Body of pancreas (tissue), 4 donors: ENCODE measurements around the gene CFB. TPM values are rescaled to one million over a fixed set of nuclear protein-coding genes. Genes with fewer than 3 reads are reported as not detected.

Experiments
- ATAC-seq: fragments of 150-250 bp; one replicate; pipeline ENCODE4 v1.9.1; 2016
- DNase-seq, 4 donors: peaks; one replicate each; pipeline ENCODE4 v3.0.0-alpha.2; 2019
- H3K27ac ChIP-seq, 4 donors: fragments of 200-600 bp; sonication (generic); 1 replicate in 3 of 4; 2 replicates in 1 of 4; pipeline versions ENCODE4 v1.5.1 to v1.6.1; 2016 to 2019; ENCODE audit warnings: mild to moderate bottlenecking in 1 of 4, mixed read lengths in 1 of 4, moderate library complexity in 1 of 4
- H3K27me3 ChIP-seq, 2 donors: fragments of 200-600 bp; sonication (generic); one replicate each; pipeline ENCODE4 v1.6.0; 2016; ENCODE audit warnings: mild to moderate bottlenecking in 1 of 2
- H3K36me3 ChIP-seq, 2 donors: fragments of 200-600 bp; sonication (generic); replicated peaks in 1 of 2; 2 replicates each; pipeline ENCODE4 v1.5.1; 2016; ENCODE audit warnings: low read depth in 2 of 2; ENCODE audit not compliant: insufficient read depth in 1 of 2
- H3K4me1 ChIP-seq: fragments of 200-600 bp; sonication (generic); one replicate; pipeline ENCODE4 v1.6.0; 2016
- H3K4me3 ChIP-seq, 2 donors: fragments of 200-600 bp; sonication (generic); 1 replicate in 1 of 2; 2 replicates in 1 of 2; pipeline ENCODE4 v1.5.1; 2016 to 2019
- H3K9me3 ChIP-seq, 3 donors: fragments of 200-600 bp; sonication (generic); 1 replicate in 2 of 3; 2 replicates in 1 of 3; pipeline ENCODE4 v1.5.1; 2016
- CTCF ChIP-seq, 7 experiments: fragments of 450-650 bp in 4 of 7; fragments of 200-600 bp in 3 of 7; sonication (generic) in 3 of 7; IDR thresholded peaks; one replicate each; pipeline ENCODE4 v1.5.1; 2016 to 2019; ENCODE audit warnings: antibody characterized with exemption in 7 of 7
- POLR2A ChIP-seq, 3 donors: fragments of 450-650 bp; IDR thresholded peaks; one replicate each; pipeline ENCODE4 v1.6.1; 2016; ENCODE audit warnings: antibody characterized with exemption in 3 of 3, mild to moderate bottlenecking in 2 of 3
- WGBS, 2 donors: methylation state at CpG; one replicate each; pipeline ENCODE4 v1.1.5; 2017; 5-methylcytosine and 5-hydroxymethylcytosine counted together
- intact Hi-C: fragments of 100-400 bp; cut with DNase I; formaldehyde crosslinking; loops from one replicate; pipeline ENCODE4 v1.15.1; 2023
- total RNA-seq, 2 donors: library from RNA; depleted of rRNA; stranded (reverse); fragments of >200 nt; gene quantifications; one replicate each; pipeline ENCODE4 v1.1.0, GENCODE V29; 2016

CFB gene
- total RNA-seq, 2 donors from 2014 or later: 21.0 to 33.9 TPM

GRCh38 chr6:31956796-31957195 lies 10.9 kb downstream of the CFB start:
- Histone ChIP-seq H3K4me1 (peaks cover 22% of the 10 kb centered on the region), H3K4me3 (no peak overlapping the region), H3K27me3 (no peaks in the 10 kb centered on the region), H3K27ac (no peak overlapping the region), H3K36me3 (peaks cover 8 to 25% of the 10 kb centered on the region in 2 donors), H3K9me3 (no peaks in the 10 kb centered on the region)
- TF ChIP-seq CTCF (IDR thresholded peaks at IDR 0.05): no peak
- TF ChIP-seq POLR2A (IDR thresholded peaks at IDR 0.05): no peak
- WGBS, 2 donors: 83 to 93% methylated on average over 3 of the region's 3 CpGs
- intact Hi-C loops: no loop called here
- no peak for DNase-seq
- no peak for ATAC-seq

- WGBS, 2 donors: 7 to 9% methylated on average over 11 of the region's 11 CpGs
- intact Hi-C loops: no loop called here
Measured at GRCh38 chr6:31958412-31958740, 12.5 kb downstream of the CFB start.

GRCh38 chr6:31958741-31959739 lies 13.1 kb downstream of the CFB start, which contains the start of the genes NELFE and SKIC2:
Gene NELFE (minus strand): TSS chr6:31958971. CDS start chr6:31958446, 525 bp downstream.
Gene SKIC2 (plus strand): TSS chr6:31959175. CDS start chr6:31959193, 18 bp downstream.
- peak; percentile 98 to 99 (median 98) for DNase-seq
- intact Hi-C loops: no loop called here
- peak; percentile 99 for ATAC-seq
- 1% methylated on average over 23 to 59 of the region's 59 CpGs for WGBS, 2 donors
- Histone ChIP-seq H3K27me3 (no peaks in the 10 kb centered on the region), H3K4me3 (peak within 1 kb of the TSS; percentile 43 to 89), H3K4me1 (peaks cover 22% of the 10 kb centered on the region), H3K36me3 (peaks cover 6 to 26% of the 10 kb centered on the region in 2 donors), H3K9me3 (no peaks in the 10 kb centered on the region), H3K27ac (peak within 1 kb of the TSS; percentile 54 to 88 (median 75))
- peak in 1 of 7 experiments; percentile 17 for TF ChIP-seq CTCF (IDR thresholded peaks at IDR 0.05)
- peak; percentile 38 to 81 (median 79) for TF ChIP-seq POLR2A (IDR thresholded peaks at IDR 0.05)

More at GRCh38 chr6:31958412-31958740, 12.5 kb downstream of the CFB start:
- no peaks in the 10 kb centered on the region for H3K27me3 ChIP-seq
- peaks cover 22% of the 10 kb centered on the region for H3K4me1 ChIP-seq
- H3K36me3 ChIP-seq: peaks cover 8 to 27% of the 10 kb centered on the region in 2 donors
- no peak for DNase-seq
- peak overlapping the region; percentile 43 to 89 for H3K4me3 ChIP-seq
- no peak for ATAC-seq
- peak overlapping the region; percentile 36 to 88 (median 75) for H3K27ac ChIP-seq
- H3K9me3 ChIP-seq: no peaks in the 10 kb centered on the region
- TF ChIP-seq CTCF (IDR thresholded peaks at IDR 0.05) (no peak), POLR2A (IDR thresholded peaks at IDR 0.05) (no peak)

DNA sequence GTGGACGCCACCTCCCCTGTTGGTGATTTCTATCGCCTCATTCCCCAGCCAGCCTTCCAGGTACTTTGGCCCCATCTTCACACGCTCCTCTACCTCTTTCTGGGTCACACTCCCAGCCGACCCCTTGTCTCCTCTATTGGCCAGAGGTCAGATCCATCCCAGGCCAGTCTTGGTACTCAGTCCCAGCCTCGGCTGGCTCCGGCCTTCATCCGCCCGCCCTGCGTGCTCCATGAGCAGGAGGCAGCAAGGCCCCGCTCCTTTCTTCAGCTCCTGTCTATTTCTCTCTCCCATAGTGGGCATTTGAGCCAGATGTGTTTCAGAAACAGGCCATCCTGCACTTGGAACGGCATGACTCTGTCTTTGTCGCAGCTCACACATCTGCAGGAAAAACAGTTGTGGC lies 15.7 kb downstream of the CFB start:
- ATAC-seq (no peak), DNase-seq (no peak)
- peaks cover 22% of the 10 kb centered on the region for H3K4me1 ChIP-seq
- no peaks in the 10 kb centered on the region for H3K9me3 ChIP-seq
- H3K4me3 ChIP-seq: no peak overlapping the region
- 90 to 92% methylated on average over 12 of the region's 12 CpGs for WGBS, 2 donors
- H3K36me3 ChIP-seq: peaks cover 0 to 24% of the 10 kb centered on the region in 2 donors
- H3K27me3 ChIP-seq: no peaks in the 10 kb centered on the region
- no peak overlapping the region for H3K27ac ChIP-seq
- intact Hi-C loops: no loop called here
- no peak for TF ChIP-seq POLR2A (IDR thresholded peaks at IDR 0.05)
- TF ChIP-seq CTCF (IDR thresholded peaks at IDR 0.05): no peak
